Mucosa of rectum (tissue), 2 donors: ENCODE data around the gene PIR.

Source experiments
- H3K27ac ChIP-seq, 2 donors: one replicate each; pipeline ENCODE4 v1.7.0; 2013; ENCODE audit warnings: inconsistent platforms in 2 of 2, low read depth in 2 of 2, low read length in 2 of 2
- H3K27me3 ChIP-seq, 2 donors: one replicate each; pipeline ENCODE4 v1.7.0; 2013; ENCODE audit warnings: low read length in 2 of 2; ENCODE audit not compliant: control insufficient read depth in 2 of 2, insufficient read depth in 2 of 2
- H3K36me3 ChIP-seq, 2 donors: one replicate each; pipeline ENCODE4 v1.7.0; 2013; ENCODE audit warnings: low read length in 2 of 2; ENCODE audit not compliant: control insufficient read depth in 2 of 2, insufficient read depth in 2 of 2
- H3K4me1 ChIP-seq, 2 donors: one replicate each; pipeline ENCODE4 v1.7.0; 2013; ENCODE audit warnings: low read length in 2 of 2, mild to moderate bottlenecking in 1 of 2; ENCODE audit not compliant: control insufficient read depth in 2 of 2, insufficient read depth in 2 of 2
- H3K4me3 ChIP-seq, 2 donors: one replicate each; pipeline ENCODE4 v1.7.0; 2013; ENCODE audit warnings: low read length in 2 of 2
- H3K9ac ChIP-seq, 2 donors: one replicate each; pipeline ENCODE4 v1.7.0; 2013; ENCODE audit warnings: low read length in 2 of 2, low read depth in 1 of 2, mild to moderate bottlenecking in 1 of 2
- H3K9me3 ChIP-seq, 2 donors: one replicate each; pipeline ENCODE4 v1.7.0; 2013; ENCODE audit warnings: low read length in 2 of 2; ENCODE audit not compliant: control insufficient read depth in 2 of 2
- donor health status: healthy.
- donor health status: Normal muscosa, but diverticular disease.

Gene PIR

DNA sequence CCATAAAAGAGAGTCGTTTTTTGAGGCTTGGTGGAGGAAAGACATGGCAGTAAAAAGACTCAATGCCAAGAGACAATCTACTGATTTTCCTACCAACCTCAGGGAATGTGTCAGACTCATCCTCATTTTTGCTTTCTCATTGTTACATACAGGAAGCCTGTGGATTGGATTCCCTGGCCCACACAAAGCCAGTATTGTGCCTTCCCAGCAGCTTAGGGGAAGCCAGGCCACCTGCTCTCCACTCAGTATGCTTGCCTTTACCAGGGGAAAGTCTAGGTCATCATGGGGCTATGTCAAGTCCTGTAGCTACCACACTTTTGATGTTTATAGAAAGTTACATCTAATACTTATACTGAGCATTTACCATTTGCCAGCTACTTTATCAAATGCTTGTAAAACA lies 18.4 kb upstream of the PIR start:
- H3K9ac ChIP-seq = no peak overlapping the region
- H3K4me1 ChIP-seq = no peaks in the 10 kb centered on the region
- peaks cover 0 to 2% of the 10 kb centered on the region in 2 donors for H3K27me3 ChIP-seq
- no peaks in the 10 kb centered on the region for H3K36me3 ChIP-seq
- H3K27ac ChIP-seq = no peak overlapping the region
- H3K4me3 ChIP-seq = no peak overlapping the region
- H3K9me3 ChIP-seq = no peaks in the 10 kb centered on the region

DNA sequence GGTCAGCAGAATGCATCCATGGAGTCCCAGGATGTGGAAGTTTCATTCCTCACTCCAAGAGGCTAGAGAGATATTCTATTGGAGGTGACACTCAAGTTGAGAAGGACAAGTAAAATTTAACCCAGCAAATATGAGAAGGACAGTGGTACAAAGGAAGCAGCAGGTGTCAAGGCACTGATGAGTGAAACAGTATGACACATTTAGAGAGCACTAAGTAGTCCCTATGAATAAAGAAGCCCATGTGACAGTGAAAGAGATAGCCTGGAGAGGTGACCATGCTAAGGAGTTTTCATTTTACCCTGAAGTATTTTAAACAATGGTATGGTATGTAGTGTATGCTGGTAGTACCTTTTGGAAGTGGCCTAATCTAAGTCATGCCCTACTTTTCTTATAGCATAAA lies 16.7 kb upstream of the PIR start:
- Histone ChIP-seq H3K27ac (no peak overlapping the region), H3K36me3 (no peaks in the 10 kb centered on the region), H3K9me3 (no peaks in the 10 kb centered on the region), H3K27me3 (peaks cover 0 to 2% of the 10 kb centered on the region in 2 donors), H3K4me1 (no peaks in the 10 kb centered on the region), H3K4me3 (no peak overlapping the region), H3K9ac (no peak overlapping the region)

DNA sequence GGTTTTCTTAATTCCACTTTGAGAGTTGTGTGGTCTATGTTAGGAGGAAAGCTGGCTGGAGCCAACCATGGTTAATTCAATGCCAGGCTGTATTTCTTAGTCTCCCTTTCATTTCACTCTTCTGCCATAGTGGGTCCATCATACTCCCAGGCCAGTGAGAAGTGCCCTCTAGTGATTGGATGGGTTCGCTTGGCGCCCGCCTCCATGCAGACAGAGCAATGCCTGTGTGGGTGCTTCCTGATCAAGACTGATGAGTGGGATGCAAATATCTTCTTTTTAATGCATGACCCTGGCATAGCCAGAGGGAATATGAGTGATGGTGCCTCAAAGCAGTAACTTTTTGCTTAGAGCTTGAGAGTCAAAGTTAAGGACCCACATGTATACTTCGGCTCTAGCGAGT lies 13.9 kb upstream of the PIR start:
- H3K4me3 ChIP-seq = no peak overlapping the region
- no peak overlapping the region for H3K27ac ChIP-seq
- peaks cover 1 to 2% of the 10 kb centered on the region in 2 donors for H3K27me3 ChIP-seq
- no peaks in the 10 kb centered on the region for H3K9me3 ChIP-seq
- H3K36me3 ChIP-seq = no peaks in the 10 kb centered on the region
- H3K4me1 ChIP-seq = no peaks in the 10 kb centered on the region
- H3K9ac ChIP-seq = no peak overlapping the region

DNA sequence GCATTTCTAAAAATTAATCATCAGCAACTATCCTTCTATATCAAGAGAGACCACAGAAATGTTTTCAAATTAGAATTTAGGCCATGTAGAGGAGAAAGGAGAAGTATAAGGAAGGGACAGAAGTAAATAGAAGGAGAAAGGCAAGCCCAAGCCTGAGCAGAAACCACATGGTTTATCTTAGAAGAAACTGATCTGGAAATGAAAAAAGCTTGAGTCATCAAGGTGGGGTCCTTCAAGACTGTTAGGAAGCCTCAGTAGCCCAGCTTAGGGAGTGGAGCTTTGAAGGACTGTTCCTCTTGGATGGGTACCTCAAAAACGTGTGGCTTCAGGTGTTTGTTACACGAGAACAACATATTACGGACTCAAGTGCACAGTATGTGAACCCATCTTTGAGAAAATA lies 12.0 kb upstream of the PIR start:
- no peaks in the 10 kb centered on the region for H3K4me1 ChIP-seq
- peaks cover 2 to 3% of the 10 kb centered on the region in 2 donors for H3K27me3 ChIP-seq
- H3K9ac ChIP-seq = no peak overlapping the region
- no peak overlapping the region for H3K27ac ChIP-seq
- H3K9me3 ChIP-seq = no peaks in the 10 kb centered on the region
- no peaks in the 10 kb centered on the region for H3K36me3 ChIP-seq
- no peak overlapping the region for H3K4me3 ChIP-seq

DNA sequence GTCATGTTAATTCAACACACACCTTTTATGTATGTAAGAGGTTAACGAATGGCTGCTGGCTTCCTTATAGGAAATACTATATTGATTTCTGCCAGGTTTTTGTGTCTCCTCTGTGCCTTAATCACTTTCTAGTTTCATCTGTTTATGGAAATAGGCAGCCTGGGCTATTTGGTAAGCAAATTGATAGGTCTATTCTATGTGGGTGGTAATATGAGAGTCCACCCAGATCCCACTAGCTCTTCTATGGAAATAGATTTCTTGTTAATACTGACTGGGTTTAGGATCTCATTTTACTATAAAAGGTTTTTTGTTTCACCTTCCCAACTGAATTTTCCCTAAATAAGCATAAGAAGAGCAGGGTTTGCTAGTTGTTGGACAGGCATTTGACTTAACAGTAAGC lies 11.5 kb upstream of the PIR start:
- no peak overlapping the region for H3K27ac ChIP-seq
- H3K4me3 ChIP-seq = no peak overlapping the region
- no peaks in the 10 kb centered on the region for H3K36me3 ChIP-seq
- no peaks in the 10 kb centered on the region for H3K4me1 ChIP-seq
- peaks cover 2 to 3% of the 10 kb centered on the region in 2 donors for H3K27me3 ChIP-seq
- no peaks in the 10 kb centered on the region for H3K9me3 ChIP-seq
- no peak overlapping the region for H3K9ac ChIP-seq

GRCh38 chrX:15501506-15501905 lies 8.4 kb upstream of the PIR start:
- H3K4me3 ChIP-seq = no peak overlapping the region
- H3K9ac ChIP-seq = no peak overlapping the region
- H3K27ac ChIP-seq = no peak overlapping the region
- no peaks in the 10 kb centered on the region for H3K9me3 ChIP-seq
- peaks cover 2 to 3% of the 10 kb centered on the region in 2 donors for H3K27me3 ChIP-seq
- H3K36me3 ChIP-seq = no peaks in the 10 kb centered on the region
- H3K4me1 ChIP-seq = no peaks in the 10 kb centered on the region

- Histone ChIP-seq H3K27ac (no peak within 1 kb of the TSS), H3K4me3 (no peak within 1 kb of the TSS), H3K36me3 (no peaks in the 10 kb centered on the region), H3K9me3 (no peaks in the 10 kb centered on the region), H3K27me3 (peaks cover 3 to 4% of the 10 kb centered on the region in 2 donors), H3K9ac (no peak within 1 kb of the TSS), H3K4me1 (no peaks in the 10 kb centered on the region)
Observed at GRCh38 chrX:15500497-15500966, 7.4 kb upstream of the PIR start, which contains the start of gene BMX. BMX (plus strand) TSS chrX:15500807; CDS start chrX:15508354, 7,547 bp downstream.

DNA sequence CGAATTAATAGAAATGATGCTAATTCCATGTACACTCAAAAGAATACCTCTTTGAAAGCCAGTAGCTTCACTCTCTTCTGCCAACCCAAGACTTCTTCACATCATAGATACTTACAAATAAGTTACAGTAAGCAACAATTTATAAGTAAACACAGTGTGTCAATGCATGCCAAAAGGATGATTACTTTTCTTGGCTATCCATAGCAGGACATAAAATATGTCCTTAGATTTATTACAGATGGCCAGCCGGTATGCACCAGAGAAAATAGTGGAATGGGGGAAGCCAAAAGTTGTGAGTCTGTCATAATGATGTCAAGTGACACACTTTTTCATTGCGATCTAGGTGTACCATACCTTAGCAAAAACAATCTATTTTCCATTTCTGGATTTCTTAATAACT lies 6.8 kb upstream of the PIR start:
- no peaks in the 10 kb centered on the region for H3K4me1 ChIP-seq
- H3K9me3 ChIP-seq = no peaks in the 10 kb centered on the region
- no peak overlapping the region for H3K27ac ChIP-seq
- H3K36me3 ChIP-seq = no peaks in the 10 kb centered on the region
- H3K27me3 ChIP-seq = peaks cover 3 to 4% of the 10 kb centered on the region in 2 donors
- H3K4me3 ChIP-seq = no peak overlapping the region
- H3K9ac ChIP-seq = no peak overlapping the region

GRCh38 chrX:15498741-15499140 lies 5.6 kb upstream of the PIR start:
- Histone ChIP-seq H3K4me1 (no peaks in the 10 kb centered on the region), H3K9me3 (no peaks in the 10 kb centered on the region), H3K27ac (no peak overlapping the region), H3K4me3 (no peak overlapping the region), H3K27me3 (peaks cover 3% of the 10 kb centered on the region in 2 donors), H3K9ac (no peak overlapping the region), H3K36me3 (no peaks in the 10 kb centered on the region)

DNA sequence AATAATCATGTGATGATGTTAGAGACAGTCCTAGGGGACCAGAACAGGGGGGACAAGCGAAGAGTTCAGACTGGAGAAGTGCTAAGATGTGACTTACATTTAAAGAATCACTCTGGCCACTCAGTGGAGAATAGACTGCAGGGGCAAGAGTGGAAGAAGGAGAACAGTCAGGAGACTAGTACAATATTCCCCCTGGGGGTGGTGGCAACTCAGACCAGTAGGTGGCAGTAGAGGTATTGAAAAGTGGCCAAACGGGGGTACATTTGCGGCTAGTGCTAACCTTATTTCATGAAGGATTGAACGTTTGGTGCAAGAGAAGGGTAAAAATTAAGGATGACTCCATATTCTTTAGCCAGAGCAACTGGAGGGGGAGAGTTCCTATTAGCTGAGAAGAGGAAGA lies 4.7 kb upstream of the PIR start:
- Histone ChIP-seq H3K4me1 (no peaks in the 10 kb centered on the region), H3K9ac (no peak overlapping the region), H3K27me3 (peaks cover 2 to 7% of the 10 kb centered on the region in 2 donors), H3K9me3 (no peaks in the 10 kb centered on the region), H3K27ac (no peak overlapping the region), H3K36me3 (no peaks in the 10 kb centered on the region), H3K4me3 (no peak overlapping the region)

GRCh38 chrX:15496824-15497223 lies 3.7 kb upstream of the PIR start:
- no peaks in the 10 kb centered on the region for H3K4me1 ChIP-seq
- no peaks in the 10 kb centered on the region for H3K36me3 ChIP-seq
- H3K4me3 ChIP-seq = no peak overlapping the region
- no peak overlapping the region for H3K27ac ChIP-seq
- H3K9ac ChIP-seq = no peak overlapping the region
- peaks cover 2 to 8% of the 10 kb centered on the region in 2 donors for H3K27me3 ChIP-seq
- no peaks in the 10 kb centered on the region for H3K9me3 ChIP-seq
